Cardiac fibroblast (primary cell): Measurements from ENCODE around the gene CLK3.

Experiments
- DNase-seq, 2 donors: peaks; one replicate each; pipeline versions ENCODE4 v3.0.0 to v3.0.0-alpha.2; 2010; ENCODE audit warnings: low read depth in 2 of 2
- H3K4me3 ChIP-seq, 2 donors: replicated peaks in 1 of 2; 1 replicate in 1 of 2; 2 replicates in 1 of 2; pipeline ENCODE4 v1.5.1; 2011; ENCODE audit warnings: low read depth in 2 of 2, low read length in 2 of 2, mild to moderate bottlenecking in 2 of 2, moderate library complexity in 1 of 2
- CTCF ChIP-seq: IDR thresholded peaks from one replicate; pipeline ENCODE4 v1.5.1; 2011; ENCODE audit warnings: low read depth, mild to moderate bottlenecking, low read length, inconsistent platforms

The CLK3 gene

GRCh38 chr15:74641151-74641550 is 25.5 kb downstream of the CLK3 start:
- no peak for TF ChIP-seq CTCF
- DNase-seq: no peak

GRCh38 chr15:74642348-74642733 is 26.7 kb downstream of the CLK3 start:
- no peak for TF ChIP-seq CTCF
- no peak for DNase-seq

More at GRCh38 chr15:74641151-74641550, 25.5 kb downstream of the CLK3 start:
- H3K4me3 ChIP-seq: no peak overlapping the region

GRCh38 chr15:74642734-74643664 is 27.4 kb downstream of the CLK3 start:
- peak in 1 of 2 donors; percentile 37 for DNase-seq
- no peak for TF ChIP-seq CTCF
- no peak overlapping the region for H3K4me3 ChIP-seq

More at GRCh38 chr15:74642348-74642733, 26.7 kb downstream of the CLK3 start:
- H3K4me3 ChIP-seq: no peak overlapping the region

GRCh38 chr15:74643665-74644204 is 28.1 kb downstream of the CLK3 start:
- no peak for TF ChIP-seq CTCF
- DNase-seq: no peak
- no peak overlapping the region for H3K4me3 ChIP-seq

GRCh38 chr15:74646480-74646879 is 30.8 kb downstream of the CLK3 start:
- DNase-seq: no peak
- TF ChIP-seq CTCF: no peak
- no peak overlapping the region for H3K4me3 ChIP-seq

GRCh38 chr15:74648051-74648842 is 32.6 kb downstream of the CLK3 start:
- no peak for TF ChIP-seq CTCF
- H3K4me3 ChIP-seq: no peak overlapping the region
- no peak for DNase-seq
